NCI-H1092 treated with DMSO at 0.1 percent for 48 hours (cell line): Measurements from ENCODE around the gene CRISPLD2.
"Not testable (repeated sequence)": the region's sequence is repeated elsewhere in the genome, so short reads cannot be mapped to it uniquely, and the experiment has no call there.

Experiments
- DNase-seq: peaks from one replicate; lab custom pipeline; 2025; lab: John Stamatoyannopoulos, UW

The CRISPLD2 gene

DNA sequence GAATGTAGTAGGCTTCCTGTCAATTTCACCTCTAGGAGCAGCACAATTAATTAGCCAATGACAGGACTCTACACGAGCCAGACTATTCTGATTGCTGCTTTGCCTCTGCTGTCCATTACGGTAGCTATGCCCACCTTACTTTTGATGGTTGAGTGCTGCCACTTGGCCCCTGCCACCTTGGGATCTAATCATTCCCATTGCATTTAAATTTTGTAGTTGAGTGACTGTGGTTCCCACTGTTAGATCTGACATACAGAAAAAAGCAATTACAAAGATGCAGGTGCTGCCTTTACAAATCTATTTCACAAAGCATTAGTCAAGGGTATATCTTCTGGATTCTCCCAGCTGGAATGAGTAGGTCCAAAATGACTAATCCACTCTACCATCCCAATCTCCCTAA is 39.9 kb downstream of the CRISPLD2 start:
- no peak for DNase-seq

DNA sequence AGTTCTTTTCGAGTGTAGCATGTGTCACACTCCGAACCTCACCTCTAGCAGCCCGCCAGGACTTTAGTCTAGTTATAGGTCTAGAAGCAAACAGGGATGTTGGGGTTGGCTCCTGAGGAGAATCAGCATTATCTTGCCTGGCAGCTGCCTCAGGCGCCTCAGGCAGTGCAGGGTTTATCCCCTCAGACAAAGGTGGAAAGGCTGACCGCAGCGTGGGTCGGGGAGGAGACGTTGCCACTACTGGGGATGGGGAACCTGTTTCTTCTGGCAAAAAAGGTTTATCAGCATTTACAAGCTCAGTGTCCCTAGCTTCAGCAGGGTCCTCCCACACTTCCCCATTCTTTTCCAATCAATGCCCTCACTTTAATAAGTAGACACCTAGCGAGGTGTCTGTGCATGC is 40.6 kb downstream of the CRISPLD2 start:
- no peak for DNase-seq

DNA sequence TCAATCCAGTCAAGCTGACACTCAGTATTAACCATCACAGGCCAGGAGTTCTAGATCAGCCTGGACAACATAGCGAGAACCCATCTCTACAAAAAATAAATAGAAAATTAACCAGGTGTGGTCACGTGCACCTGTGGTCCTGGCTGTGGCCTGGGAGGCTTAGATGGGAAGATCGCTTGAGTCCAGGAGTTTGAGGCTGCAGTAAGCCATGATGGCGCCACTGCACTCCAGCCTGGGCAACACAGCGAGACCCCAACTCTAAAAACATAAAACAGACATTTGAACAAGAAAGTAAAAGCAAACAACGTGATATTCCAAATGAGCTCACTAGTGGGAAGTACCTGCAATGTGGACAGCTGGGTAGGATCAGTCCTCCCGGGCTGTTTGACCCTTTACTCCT is 41.9 kb downstream of the CRISPLD2 start:
- no peak for DNase-seq

DNA sequence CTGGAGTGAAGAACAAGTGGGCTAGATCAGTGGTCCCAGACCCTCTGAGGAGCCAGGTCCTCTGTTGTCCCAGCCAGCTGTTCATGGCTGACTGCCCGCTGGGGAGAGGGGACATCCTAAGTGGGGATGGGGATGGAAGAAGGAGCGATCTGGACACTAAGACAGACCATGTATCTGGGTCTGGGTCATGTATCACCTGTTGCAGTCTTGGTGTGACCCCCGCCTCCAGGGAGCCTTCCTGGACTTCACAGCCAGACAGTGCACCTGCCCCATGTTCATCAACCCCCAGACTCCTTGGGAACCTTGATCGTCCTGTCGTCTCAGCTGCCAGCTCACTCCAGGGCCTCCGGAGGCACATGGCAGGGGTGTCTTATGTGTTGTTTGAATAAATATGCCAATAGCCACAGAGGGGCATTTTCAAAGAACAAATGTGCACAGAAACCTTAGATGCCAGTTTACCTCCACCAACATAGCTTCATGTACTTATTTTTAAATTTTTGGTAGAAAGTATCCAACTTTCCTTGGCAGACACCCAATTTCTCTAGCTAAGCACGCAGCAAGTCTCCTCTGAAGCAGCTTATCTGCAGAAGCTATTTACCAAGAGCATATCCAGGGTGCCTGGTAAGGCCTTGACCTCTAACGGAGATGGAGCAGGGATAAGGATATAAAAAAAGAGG is 43.2 kb downstream of the CRISPLD2 start:
- no peak for DNase-seq

DNA sequence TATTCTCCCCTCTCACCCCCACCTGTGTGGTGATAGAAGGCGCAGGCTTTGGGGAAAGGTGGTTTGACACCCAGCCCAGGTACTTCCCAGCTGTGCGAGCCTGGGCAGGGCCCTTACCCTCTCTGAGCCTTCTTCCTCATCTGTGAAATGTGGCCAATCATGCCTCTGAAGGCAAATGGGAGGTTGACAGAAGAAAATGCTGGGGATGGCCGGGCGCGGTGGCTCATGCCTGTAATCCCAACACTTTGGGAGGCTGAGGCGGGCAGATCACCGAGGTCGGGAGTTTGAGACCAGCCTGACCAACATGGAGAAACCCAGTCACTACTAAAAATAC is 43.7 kb downstream of the CRISPLD2 start:
- DNase-seq, result no peak

DNA sequence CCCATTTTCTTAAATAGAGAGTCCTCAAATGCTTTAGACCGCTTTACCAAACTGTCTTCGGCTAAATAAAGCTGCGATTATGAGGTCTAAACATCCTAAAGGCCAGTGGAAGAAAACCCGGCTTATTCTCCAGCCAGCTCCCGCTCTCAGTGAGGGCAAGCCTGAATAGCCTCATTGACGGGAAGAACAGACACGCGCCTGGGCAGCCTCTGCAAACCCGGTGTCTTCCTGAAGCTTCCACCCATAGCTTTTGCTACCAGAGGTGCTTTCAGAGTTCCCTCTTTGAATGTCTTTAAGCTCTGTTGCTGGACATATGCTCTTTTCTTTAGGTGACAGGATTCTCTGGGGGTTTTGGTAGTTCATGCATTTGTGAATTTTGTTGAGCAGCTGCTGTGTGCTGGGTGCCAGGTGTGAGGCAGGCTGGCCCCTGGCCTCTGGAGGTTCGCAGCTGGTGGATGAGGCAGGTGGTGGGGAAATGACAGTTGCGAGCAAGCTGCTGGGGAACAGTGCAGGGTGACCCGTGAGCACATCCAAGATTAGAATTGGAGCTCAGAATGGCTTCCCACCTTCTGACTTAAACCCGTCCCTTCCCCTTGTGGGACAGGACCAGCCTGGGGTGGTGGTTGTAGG is 44.7 kb downstream of the CRISPLD2 start:
- DNase-seq, result no peak

DNA sequence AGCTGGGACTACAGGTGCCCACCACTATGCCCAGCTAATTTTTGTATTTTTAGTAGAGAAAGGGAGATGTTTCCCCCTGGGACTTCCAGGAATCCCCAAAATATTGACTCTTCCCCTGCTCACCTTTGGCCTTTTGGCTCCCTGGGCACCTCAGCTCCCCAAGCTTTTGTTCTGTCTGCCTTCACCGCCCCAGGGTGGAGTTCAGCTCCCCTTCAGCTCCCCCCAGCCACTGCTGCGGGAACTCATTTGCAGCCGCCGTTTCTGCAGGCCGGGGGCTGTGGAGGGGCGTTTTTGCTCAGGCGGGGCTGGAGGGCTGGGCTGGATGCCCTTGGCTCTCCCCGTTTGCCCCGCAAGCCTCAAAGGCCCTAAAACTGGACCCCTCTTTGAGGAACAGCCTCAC is 47.9 kb downstream of the CRISPLD2 start:
- DNase-seq, result no peak

DNA sequence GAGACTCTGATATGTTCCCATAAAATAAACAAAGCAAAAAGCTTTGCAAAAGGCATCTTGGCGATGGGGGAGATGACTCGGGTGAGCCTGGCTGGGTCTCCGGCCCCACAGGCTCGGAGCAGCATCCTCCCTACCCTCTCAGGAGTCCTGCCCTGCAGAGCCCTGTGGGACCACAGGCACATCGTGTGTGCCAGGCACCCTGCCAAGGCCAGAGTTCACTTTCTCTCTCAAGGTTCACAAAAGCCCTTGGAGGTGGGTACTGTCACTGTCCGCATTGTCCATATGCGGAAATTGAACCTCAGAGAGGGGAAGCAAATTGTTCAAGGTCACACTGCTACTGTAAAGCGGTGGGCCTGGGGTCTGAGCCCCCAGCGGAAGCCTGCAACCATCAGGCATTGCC is 48.5 kb downstream of the CRISPLD2 start:
- no peak for DNase-seq

DNA sequence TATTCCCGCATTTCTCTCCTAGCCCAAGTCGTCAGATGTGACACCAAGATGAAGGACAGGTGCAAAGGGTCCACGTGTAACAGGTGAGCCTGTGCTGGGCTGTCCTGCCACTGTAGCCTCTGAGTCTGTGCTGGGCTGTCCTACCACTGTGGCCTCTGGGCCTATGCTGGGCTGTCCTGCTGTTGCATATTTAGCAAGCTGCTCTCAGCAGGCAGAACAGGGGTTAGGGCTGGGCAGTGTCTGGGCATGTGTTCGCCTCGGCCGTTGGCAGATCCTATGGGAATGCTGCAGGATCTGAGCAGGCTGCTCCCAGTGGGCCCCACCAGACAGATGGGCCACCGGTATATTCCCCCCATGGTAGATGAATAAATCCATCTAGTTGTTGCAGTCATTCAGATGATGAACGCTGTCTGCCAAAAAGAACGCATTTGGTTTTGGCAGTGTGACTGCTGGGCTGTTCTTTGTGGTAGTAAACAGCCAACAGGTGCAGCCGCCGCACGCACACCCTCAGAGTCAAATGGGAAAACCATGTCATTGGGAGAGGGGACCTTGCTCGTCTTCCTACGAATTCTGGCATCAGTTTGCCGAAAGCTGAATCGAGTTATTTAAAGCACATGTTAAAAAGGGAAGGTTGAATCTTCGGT is 49.2 kb downstream of the CRISPLD2 start:
- DNase-seq, result peak; percentile 77

DNA sequence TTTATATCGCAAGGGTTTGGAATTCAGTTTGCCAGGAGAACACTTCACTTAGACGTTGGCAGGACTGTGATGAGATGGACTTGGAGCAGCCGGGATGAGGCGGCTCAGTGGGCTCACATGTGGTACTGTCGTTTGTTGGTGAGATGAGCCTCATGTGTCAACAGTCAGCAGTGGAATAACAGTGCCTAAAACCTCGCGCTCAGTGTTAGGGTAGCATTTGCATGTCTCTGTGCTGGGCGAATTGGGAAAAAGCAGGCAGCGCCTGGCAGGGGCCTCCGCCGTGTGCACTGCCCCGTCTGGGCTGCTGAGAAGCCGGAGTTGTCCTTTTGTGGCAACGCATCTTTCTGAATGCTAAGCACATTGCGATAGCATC is 49.7 kb downstream of the CRISPLD2 start:
- DNase-seq, result no peak

DNA sequence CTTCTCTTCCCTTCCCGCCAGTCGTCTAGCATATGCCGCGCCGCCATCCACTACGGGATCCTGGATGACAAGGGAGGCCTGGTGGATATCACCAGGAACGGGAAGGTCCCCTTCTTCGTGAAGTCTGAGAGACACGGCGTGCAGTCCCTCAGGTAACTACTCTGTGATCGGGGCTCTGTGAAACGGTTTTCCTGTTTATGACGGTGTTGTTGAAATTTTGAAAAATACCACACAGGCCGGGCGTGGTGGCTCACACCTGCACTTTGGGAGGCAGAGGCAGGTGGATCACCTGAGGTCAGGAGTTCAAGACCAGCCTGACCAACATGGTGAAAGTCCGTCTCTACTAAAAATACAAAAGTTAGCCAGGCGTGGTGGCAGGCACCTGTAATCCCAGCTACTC is 53.2 kb downstream of the CRISPLD2 start:
- not testable (repeated sequence) for DNase-seq

DNA sequence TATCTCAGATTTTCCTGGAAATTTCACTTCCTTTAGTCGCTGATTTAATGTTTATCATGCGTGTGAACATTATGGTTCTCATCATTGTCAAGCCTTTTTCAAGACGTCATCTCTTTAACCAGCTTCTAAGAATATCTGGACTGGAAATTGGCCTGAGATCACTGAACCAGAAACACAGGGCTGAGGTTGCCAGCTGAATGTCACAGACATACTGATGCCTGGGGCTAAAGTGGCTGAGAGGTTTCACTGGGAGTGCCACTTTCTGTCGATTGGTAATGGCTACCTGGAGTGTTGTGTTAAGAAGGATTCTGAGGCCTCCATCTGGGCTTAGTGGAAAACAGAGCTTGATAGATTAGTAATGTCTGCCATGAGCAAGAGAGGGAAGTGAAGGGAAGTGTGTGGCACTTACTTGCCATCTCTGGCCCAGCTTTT is 54.2 kb downstream of the CRISPLD2 start:
- no peak for DNase-seq

DNA sequence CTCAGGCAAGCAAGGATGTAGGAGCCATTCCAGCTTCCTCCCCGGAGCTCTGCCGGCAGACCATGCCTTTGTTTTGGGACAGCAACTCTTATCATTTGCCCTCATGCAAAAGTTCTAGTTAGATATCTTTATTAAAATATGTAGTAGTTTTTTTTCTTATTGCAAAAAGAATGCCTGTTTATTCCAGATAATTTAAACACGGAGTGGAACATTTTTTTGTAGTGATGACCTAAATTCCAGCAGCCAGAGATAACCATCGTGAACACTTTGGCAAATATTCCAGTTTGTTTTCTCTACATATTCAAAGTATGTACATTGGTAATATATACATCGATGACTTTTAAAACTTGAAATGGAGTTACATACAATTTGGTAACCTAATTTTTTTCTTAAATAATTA is 54.8 kb downstream of the CRISPLD2 start:
- DNase-seq, result no peak

DNA sequence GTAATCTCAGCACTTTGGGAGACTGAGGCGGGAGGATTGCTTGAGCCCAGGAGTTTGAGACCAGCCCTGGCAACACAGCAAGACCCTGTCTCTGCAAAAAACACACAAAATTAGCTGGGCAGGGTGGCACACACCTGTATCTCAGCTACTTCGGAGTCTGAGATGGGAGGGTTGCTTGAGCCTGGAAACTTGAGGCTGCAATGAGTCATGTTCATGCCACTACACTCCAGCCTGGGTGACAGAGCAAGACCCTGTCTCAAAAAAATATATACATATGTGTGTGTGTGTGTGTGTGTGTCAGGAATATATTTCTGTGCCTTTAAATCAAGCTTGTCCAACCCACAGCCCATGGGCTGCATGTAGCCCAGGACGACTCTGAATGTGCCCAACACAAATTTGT is 55.2 kb downstream of the CRISPLD2 start:
- DNase-seq, result no peak

DNA sequence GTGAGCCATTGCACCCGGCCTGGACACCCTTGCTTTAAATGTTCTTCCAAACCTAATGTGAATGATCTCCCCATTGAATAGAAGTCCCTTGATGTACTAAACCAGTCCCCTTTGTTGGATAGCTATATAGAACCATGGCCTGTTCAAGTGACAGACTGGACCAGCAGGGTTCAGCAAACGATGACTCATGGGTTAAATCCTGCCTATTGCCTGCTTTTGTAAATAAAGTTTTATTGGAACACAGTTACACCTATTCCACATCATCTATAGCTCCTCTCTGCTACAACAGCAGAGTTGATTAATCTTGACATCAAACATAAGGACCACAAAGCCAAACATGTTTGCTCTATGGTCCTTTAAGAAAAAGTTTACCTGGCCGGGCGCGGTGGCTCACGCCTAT is 56.1 kb downstream of the CRISPLD2 start:
- DNase-seq, result no peak

DNA sequence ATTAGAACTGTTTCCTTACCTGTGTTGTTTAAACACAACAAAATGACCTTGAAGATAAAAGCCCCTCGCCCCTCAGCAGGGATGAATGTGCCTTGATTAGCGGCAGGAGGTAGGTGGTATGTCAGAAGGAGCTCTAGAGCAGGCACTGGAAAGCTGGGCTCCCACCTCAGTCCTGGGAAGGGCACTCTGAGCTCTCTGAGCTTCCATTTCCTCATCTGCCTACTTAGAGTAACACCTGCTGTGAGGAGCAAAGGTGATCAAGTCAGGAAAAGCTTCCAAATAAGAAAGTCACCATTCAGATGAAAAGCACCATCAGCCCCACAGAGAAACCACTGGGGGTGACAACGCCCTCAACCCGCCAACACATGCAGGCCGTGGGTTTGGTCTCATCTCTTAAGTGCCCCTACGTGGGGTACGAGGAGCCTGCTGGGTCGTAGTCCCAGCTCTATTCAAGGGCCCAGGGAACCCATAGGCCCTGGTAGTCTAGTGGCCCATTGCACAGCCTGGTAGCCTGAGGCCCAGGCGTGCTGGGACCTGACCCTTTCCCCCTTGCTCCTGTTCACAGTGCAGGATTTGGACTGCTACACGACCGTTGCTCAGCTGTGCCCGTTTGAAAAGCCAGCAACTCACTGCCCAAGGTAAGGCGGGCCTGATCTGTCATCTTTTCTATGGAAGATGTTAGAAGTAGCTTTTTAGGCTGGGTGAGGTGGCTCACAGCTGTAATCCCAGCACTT is 57.3 kb downstream of the CRISPLD2 start:
- no peak for DNase-seq

DNA sequence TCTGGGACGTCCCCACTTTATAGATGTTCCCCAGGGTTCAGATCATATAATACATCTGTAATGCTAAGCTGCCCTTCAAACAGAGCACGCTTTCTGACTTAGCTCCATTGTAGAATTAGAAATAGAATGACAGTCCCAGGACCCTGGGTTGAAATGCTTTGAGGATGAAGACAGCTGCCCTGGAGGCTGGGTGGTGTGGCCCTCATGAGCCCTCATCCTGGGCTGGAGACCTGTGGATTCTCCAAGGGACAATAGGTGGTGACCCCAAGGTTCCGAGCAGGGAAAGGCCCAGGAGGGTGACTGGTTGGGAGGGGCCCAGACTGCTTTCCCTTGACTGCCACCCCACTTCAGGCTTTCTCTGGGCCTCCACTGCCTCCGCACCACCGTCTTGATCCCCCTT is 59.0 kb downstream of the CRISPLD2 start:
- no peak for DNase-seq

DNA sequence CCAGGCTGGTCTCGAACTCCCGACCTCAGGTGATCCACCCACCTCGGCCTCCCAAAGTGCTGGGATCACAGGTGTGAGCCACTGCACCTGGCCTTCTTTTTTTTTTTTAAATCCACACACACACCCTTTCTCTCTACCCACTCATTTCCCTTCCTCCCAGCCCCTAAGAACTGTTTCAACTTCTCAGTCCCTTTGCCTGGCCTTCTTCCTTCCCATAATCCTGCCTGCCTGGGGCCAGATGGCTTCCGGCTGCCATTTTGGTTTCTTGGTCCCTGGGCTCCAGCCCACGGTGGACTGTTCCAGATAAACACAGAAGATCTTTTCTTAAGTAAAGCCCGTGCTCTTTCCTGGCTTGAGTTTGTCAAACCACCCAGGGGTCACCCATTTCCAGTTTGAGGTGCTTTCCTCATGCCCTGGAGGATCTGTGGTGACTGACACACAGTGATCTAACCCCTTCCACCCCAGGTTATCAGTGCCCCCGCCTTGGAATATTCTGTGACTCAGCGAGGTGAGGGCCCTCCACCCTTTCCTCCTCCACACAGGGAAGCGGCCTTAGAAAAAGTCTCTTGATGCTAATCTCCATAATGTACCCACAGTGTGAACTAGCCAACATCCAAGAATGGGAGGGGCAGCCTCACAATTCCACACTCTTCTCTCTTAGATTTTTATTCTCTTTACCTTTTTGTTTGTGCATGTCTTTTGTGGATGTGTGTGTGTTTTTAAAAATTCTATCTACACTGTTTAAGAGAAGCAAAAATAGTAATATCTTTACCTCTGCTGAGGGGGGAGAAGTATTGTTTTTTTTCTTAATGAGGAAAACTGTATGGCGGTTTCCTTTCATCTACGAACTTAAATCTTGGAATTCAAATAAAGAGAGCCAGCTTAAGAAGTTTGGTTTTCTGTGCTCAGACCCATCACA is 60.0 kb downstream of the CRISPLD2 start:
- DNase-seq, result no peak

DNA sequence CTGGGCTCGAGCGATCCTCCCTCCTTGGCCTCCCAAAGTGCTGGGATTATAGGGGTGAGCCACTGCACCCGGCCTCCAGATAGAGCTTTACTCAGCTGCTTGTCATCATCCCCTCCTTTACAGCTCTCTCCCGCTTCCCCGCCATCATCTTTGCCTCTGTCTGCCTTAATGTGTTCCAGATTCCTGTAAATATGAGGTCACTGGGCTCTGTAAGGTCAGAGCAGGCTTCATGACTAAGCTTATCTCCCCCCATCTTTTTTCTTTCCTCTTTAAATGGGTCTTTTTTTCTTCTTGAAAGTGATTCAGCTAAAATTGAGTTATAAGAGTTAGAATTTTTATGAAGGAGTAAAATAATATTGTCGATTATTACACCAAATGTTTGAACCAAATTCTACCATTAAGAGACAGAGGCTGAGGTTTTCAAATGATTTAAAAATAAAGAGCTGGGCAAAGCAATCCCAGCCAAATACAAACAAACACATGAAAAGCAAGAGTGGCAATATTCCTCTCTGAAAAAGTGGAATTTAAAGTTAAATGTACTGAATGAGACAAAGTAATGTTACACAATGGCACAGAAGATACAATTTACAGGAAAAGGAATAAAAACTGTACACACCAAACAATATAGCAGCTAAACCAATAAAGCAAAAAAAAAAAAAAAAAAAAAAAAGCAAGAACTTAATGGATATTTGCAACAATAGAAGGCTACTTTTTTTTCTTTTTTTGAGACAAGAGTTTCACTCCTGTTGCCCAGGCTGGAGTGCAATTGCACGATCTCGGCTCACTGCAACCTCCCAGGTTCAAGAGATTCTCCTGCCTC is 62.1 kb downstream of the CRISPLD2 start:
- no peak for DNase-seq

DNA sequence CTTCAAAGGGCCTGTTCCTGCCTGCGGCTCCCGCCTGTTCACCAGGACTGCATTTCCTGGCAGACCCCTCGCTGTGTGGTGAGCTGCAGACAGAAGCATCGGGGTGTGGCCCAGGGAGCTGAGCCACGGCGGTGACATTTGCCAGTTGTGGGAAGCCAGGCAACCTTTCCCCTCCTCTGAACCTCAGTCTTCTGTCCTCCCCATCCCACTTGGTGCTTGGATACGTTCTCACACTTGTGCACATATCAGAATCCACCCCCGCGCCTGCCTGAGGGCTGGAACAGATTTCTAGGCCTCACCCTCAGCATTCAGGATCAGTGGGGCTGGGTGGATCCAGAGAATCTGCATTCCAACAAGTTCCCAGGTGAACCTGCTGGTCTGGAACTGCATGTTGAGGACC is 63.5 kb downstream of the CRISPLD2 start:
- DNase-seq, result no peak

DNA sequence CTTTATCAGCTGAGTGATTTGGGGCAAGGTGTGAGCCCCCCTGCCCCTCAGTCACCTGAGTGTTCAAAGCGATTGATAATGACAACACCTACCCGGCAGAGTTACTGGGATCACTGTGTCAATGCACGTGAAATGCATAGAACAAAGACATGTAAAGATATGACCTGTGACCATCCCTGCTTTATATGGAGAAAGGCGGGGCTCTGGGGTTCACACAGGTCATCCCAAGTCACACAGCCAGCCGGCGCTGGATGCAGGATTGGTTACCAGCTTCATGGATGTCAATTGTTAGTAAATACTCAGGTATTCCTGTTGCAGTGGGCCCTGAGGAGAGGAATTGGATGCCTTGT is 64.4 kb downstream of the CRISPLD2 start:
- DNase-seq, result no peak
